VCaP (cell line): ENCODE data around the gene PIGU.

Experiments used
- H3K27ac ChIP-seq: fragments of 450-650 bp; 2 replicates; pipeline ENCODE4 v1.5.1; 2017
- CTCF ChIP-seq: fragments of 450-650 bp; conservative IDR thresholded peaks from 2 replicates; pipeline ENCODE4 v1.5.1; 2017; ENCODE audit warnings: mild to moderate bottlenecking, moderate library complexity

The PIGU gene

GRCh38 chr20:34535301-34535840 lies 141.5 kb downstream of the PIGU start:
- TF ChIP-seq CTCF = no peak
- H3K27ac ChIP-seq = no peak overlapping the region; the same call in 1 of the 2 replicates

- no peak for TF ChIP-seq CTCF
- peak overlapping the region; percentile 67 for H3K27ac ChIP-seq
Observed at GRCh38 chr20:34534391-34535165, 142.3 kb downstream of the PIGU start.

GRCh38 chr20:34532756-34533155 lies 144.1 kb downstream of the PIGU start:
- no peak for TF ChIP-seq CTCF
- H3K27ac ChIP-seq = peak overlapping the region; percentile 67

GRCh38 chr20:34532320-34532719 lies 144.6 kb downstream of the PIGU start:
- TF ChIP-seq CTCF = no peak
- H3K27ac ChIP-seq = peak overlapping the region; percentile 67

GRCh38 chr20:34531608-34532265 lies 145.2 kb downstream of the PIGU start:
- peak overlapping the region; percentile 67; the same call in 1 of the 2 replicates for H3K27ac ChIP-seq
- no peak for TF ChIP-seq CTCF

GRCh38 chr20:34530342-34530741 lies 146.6 kb downstream of the PIGU start:
- TF ChIP-seq CTCF = no peak

GRCh38 chr20:34529742-34530141 lies 147.2 kb downstream of the PIGU start:
- TF ChIP-seq CTCF = no peak
- peak overlapping the region; percentile 94; the same call in 1 of the 2 replicates for H3K27ac ChIP-seq

More at GRCh38 chr20:34530342-34530741, 146.6 kb downstream of the PIGU start:
- peak overlapping the region; percentile 94; the same call in 1 of the 2 replicates for H3K27ac ChIP-seq
